C1 segment of cervical spinal cord (tissue), 14 donors: ENCODE measurements around the gene REEP1.
A peak's percentile ranks its signal among the peaks of the same experiment; 100 is the strongest.

ENCODE experiments used
- DNase-seq, 14 donors: peaks; one replicate each; lab custom pipeline; 2025; lab: John Stamatoyannopoulos, UW

The REEP1 gene, protein sequence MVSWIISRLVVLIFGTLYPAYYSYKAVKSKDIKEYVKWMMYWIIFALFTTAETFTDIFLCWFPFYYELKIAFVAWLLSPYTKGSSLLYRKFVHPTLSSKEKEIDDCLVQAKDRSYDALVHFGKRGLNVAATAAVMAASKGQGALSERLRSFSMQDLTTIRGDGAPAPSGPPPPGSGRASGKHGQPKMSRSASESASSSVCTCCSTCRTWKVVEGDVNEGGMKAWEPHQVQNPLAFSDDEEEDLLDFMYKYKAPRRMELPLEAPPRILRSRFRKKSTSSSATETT

DNA sequence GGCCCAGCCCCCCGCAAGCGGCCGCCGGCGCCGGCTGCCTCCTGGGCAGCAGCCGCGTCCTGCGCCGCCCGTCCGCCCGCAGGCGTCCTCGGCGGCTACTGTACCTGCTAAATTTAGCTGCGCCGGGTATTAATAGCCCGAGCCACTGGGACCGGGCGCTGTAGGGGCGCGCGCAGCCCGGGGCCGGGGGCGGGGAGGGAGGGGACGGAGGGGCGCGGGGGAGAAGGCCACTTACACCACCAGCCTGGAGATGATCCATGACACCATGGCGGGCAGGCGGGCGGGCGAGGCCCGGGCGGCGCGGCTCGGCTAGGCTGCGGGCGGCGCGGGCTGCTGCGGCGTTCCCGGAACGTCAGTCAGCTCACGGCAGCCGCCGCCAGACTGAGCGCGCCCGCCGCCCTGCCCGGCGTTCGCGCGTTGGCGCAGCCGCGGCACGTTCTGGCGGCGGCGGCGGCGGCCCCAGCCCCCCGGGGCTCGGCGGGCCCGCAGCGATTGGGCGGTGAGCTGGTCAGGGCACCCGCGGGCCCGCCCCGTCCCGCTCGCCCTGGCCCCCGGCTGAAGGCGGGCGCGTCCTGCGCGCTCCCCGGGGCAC lies at the start of gene REEP1:
REEP1 (minus strand) TSS at position 383 of the 592 bp plus-strand sequence; CDS start at position 267, 116 bp downstream.
- peak in 2 of 14 donors; percentile 14 to 67 for DNase-seq

DNA sequence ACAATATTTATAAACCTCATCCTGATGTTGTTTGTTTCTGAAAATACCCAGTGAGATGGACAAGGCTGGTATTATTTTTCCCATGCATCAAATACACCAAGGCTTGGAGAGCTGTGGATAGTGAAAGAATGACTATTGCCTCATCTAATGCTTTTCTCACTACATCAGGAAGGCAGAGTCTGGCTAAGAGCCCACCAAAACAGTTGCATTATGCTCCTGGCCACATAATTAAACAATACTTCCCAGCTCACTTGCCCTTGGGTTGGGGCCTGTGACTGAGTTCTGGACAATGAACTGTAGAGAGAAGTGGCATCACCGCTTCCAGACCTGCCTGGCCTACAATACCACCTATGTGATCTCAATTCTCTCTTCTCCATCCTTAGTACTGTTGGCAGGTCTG lies 46.4 kb upstream of the REEP1 start:
- DNase-seq = no peak

DNA sequence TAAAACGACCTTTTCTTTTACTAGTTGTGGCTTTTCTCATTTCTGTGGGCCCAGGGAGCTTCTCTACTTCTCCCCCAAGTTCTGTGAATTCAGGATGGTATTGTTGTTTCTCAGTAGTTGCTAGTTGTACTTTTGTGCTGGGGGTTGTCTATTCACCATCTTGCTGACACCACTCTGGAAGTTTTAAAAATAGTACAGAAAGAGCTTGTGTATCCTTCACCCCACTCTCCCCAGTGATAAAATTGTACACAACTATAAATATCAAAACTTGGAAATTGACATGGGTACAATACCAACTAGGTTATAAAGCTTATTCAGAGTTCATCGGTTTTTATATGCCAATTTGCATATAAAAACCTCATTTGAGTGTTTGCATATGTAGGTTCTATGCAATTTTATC lies 45.3 kb upstream of the REEP1 start:
- DNase-seq = no peak

DNA sequence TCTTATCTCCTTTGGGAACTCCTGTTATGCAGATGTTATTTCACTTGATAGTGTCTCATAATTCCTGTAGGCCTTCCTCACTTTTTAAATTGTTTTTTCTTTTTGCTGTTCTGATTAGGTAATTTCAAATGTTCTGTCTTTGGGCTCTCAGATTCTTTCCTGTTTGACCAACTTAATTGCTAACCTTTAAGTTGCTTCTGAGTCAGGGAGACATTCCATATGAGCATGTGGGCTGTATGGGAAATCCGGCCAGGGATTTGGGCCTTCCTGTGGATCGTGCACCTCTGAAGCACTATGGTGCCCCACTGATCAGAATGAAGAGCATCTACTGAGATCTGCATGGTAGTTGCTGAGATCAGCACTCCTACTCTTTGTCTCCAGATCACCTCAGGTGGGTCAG lies 44.7 kb upstream of the REEP1 start:
- no peak for DNase-seq

DNA sequence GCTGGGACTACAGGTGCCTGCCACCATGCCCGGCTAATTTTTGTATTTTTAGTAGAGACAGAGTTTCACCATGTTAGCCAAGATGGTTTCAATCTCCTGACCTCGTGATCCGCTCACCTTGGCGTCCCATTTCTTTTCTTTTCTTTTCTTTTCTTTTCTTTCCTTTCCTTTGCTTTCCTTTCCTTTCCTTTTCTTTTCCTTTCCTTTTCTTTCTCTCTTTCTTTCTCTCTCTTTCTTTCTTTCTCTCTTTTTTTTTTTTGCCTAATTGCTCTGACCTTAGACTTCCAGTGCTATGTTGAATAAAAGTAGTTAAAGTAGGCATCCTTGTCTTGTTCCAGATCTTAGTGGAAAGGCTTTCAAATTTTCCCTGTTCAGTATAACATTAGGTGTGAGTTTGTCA lies 41.0 kb upstream of the REEP1 start:
- DNase-seq = no peak

DNA sequence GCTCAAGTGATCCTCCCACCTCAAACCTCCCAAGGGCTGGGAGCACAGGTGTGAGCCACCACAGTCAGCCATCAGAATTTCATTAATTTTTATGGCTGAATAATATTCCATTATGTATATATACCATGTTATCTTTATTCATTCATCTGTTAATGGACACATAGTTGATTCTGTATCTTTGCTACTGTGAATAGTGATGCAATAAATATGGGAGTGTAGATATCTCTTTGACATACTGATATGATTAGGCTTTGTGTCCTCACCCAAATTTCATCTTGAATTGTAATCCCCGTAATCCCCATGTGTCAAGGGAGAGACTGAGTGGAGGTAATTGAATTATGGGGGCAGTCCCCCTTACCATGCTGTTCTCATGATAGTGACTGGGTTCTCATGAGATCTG lies 38.2 kb upstream of the REEP1 start:
- no peak for DNase-seq

DNA sequence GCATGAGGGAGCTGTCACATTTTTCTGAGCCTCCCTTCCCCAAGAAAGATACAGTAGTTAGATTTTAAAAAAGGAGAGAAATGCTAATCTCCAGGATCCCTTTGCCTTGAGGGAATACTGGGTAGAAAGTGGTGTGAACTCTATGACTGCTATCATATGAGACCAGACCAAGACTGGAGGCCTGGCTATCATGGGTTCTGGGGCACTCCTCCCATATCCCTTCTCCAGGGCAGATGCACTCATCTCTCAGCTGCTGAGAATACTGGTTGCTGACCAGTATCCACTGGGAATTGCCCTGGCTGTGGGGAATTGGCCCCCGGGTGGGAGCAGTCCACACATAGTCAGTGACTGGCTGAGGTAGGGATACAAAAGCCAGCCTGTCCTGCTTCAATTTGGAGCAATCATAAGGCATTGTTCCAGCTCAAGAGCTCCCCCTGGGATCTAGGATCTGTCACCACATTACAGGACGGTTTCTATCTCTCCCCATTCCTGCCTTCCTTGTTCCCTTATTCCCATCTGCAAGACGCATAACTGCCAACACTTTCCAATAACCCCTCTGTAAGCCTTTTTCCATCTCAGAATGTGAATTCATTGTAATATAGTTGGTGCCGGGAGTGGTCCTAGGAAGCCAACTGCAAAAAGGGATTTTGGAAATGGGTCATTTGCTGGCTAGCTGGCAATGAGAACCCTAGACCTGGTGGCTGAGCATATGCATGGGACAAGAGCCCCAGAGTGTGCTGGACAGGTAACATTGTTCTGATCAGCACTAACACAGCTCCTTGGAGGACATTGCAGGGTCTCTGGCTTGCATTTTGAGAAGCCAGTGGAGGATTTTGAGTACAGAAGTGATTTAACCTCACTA lies 35.4 kb upstream of the REEP1 start:
- DNase-seq = peak in 3 of 14 donors; percentile 15 to 25 (median 16)

DNA sequence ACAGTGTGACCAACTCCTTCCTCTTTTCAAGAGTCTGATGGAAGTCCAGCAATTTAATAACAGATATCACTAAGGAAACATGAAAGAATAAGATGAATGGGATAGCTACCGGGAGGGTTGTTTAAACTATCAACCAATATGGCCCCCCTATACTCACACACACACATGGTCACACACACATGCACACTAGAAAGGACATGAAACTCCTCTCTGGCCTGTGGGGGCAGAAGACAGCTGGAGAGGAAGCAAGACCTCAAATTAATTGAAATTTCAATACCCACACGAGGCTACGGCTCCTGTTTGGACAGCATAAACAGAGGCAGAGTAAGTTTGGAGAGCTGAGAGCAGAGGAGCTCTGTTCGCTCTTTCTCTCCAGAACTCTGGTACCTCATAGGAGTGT lies 34.7 kb upstream of the REEP1 start:
- DNase-seq = no peak

DNA sequence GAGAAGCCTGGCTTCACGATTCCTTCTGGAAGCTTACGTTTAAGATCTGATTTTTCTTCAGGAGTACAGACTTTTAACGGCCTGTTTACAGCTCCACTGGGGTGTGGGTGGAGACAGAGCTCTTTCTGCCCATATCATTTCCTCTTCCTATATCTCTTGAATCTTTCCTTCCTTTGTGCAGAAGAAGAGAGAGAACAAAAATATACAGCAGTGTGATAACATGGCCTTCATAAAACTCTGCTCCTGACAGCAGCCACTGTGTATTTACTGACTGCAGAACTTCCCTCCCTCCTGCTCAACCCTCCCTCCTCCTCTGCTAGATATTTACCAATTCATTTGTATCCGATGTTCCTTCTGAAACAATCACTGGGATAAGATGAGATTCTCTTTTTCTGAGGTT lies 34.1 kb upstream of the REEP1 start:
- DNase-seq = no peak

DNA sequence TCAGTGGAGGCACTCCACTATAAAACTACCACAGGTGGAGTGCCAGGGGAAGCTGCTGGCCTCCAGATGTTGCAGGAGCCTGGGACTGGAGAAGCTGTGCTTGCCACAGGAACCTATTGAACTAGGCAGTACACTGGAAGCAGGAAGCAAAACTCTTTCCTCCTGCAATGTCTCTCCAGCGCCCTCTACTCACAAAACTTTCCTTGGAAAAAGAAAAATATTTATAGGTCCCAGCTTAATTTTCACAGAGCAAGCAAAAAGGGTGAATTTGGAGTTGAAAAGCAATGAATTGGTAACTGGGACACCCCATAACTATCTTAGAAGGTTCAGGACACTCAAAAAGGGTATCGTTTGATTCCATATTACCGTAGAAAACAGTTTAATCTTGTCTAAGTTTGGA lies 33.2 kb upstream of the REEP1 start:
- no peak for DNase-seq

DNA sequence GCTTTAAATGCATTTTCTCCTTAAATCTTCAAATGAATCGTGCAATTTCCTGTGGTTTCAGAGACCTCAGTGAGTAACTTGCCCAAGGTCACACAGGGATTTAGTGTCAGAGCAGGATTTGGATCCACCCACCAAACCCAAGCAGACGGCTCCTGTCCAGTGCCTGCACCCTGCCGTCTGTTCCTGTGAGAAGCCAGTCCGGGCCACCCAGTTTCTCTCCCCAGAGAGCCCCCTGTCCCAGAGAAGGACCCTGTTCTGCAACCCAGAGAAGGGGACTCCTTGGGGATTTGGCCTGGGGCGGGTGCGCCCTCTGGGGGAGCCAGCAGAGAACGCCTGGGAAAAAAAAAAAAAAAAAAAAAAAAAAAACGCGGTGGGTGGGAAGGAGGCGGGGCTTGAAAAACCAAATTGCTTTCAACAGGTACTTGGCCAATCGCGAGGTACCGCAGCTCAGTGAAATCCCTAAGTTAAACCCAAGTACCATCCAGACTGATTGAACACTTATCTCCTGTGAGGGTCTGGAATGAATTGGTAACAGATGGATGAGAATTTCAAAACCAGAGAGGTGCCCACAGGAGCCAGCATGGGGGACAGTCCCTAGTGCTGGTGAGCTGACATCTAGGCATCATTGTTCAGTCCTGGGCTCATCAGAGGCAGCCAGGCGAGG lies 30.9 kb upstream of the REEP1 start:
- DNase-seq = peak in 5 of 14 donors; percentile 2 to 51 (median 32)

DNA sequence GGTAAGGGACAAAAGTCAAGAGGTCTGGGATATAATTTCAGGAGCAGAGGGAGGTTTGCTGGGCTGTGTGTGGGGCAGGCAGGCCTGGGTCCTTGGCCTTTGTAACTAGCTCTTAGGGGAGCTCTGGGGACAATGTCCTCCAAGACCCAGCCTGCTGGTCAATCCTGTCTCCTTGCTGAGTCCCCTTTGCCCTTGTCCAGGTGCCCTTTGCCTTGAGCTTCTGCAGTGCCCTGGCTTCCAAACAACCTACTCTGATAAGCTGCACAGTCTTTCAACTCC lies 30.0 kb upstream of the REEP1 start:
- DNase-seq = no peak

DNA sequence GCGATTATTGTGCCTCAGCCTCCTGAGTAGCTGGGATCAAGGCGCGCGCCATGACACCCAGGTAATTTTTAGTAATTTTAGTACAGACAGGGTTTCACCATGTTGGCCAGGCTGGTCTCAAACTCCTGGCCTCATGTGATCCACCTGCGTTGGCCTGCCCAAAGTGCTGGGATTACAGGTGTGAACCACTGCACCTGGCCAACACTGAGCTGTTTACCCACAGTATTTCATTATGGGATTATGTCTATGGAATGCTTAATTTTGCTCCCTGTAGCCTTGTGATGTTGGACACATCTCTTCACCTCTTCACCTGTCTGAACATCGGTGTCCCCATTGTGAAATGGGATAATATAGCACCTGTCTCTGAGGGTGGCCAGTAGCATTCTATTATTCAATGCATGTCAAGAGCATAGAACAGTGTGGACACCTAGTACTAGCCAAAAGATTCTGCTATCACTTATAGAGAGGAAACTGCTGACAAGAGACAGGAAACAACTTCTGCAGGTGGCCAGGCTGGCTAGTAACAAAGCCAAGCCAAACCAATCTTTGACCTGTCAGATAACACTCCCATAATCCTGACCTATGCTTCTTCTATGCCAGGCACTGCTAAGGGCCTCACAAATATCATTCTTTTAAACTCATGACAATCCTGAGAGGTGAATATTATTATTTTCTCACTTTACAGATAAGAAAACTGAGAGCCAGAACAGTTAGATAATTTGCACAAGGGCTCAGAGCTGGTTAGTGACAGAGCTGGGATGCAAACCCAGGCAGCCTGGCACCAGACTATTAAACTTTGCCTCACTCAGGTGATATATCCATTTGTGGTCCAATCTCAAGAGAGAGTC lies 29.4 kb upstream of the REEP1 start:
- no peak for DNase-seq

DNA sequence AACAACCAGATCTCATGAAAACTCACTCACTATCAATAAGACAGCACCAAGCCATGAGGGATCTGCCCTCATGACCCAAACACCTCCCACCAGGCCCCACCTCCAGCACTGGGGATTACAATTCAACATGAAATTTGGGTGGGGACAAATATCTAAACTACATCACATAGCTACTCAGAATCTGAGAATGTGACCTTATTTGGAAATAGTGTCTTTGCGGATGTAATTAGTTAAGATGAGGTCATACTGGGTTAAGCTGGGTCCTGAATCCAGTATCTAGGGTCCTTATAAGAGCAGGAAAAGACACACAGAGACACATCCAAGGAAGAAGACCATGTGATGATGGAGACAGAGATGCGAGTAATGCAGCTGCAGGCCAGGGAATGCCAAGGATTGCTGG lies 27.5 kb upstream of the REEP1 start:
- DNase-seq = no peak

DNA sequence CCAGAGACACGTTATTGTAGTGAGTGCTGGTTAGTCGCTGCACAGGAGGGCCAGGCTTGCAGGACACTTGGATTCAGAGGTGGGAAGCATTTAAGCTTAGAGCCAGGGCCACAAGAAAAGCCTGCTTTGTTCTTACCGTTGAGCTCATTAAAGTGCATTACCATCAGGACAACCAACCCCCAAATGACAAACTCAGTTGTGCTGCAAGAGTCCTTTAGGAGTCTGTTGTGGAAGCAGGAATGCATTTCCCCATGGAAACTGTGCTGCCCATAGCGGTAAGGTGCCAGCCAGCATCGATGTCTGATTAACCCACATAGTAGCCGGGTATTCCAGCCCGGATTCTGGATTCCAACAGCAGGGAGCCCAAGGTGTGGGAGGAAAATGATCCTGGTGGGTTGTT lies 23.4 kb upstream of the REEP1 start:
- no peak for DNase-seq

DNA sequence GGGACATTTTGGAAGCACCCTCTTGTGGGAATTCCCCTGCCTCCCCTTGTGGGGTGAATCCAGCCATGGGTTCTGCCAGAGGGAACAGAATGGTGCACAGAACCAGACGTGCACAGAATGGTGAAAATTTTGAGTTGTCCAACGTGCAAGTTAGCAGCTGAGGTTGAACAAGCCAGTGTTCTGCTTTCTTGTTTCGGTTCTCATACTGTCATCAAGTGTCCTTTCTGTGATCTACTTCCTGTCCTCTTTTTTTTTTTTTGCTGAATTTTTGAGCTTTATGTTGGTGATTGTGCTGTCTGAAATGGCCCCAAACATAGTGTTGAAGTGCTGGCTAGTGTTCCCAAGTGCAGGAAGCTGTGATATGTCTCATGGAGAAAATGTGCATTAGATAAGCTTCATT lies 21.5 kb upstream of the REEP1 start:
- no peak for DNase-seq

DNA sequence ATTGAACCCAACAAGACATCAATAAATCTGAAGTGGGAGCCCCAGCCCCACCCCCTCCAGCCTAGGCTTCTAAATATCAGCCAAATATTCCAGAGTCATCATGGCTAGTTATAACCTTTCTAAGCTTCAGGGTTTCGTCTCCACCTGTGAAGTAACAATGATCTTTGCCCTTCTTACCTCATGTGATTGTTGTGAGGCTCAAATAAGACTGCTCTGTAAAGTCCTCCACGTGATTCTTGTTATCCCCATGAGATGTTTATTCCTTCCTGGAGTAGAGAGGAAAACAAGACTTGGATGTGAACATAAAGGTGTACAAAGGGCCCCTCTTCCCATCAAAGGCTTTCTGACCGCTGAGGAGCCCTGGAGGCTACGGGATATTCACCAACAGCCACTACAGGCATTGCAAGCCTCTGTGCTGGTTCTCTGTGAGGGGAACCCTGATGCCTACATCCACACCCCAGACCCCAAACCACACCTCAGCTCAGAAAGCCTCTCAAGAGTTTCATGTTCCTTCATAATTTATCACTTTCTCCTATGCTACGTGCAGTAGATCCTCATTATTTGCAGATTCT lies 20.1 kb upstream of the REEP1 start:
- DNase-seq = no peak

DNA sequence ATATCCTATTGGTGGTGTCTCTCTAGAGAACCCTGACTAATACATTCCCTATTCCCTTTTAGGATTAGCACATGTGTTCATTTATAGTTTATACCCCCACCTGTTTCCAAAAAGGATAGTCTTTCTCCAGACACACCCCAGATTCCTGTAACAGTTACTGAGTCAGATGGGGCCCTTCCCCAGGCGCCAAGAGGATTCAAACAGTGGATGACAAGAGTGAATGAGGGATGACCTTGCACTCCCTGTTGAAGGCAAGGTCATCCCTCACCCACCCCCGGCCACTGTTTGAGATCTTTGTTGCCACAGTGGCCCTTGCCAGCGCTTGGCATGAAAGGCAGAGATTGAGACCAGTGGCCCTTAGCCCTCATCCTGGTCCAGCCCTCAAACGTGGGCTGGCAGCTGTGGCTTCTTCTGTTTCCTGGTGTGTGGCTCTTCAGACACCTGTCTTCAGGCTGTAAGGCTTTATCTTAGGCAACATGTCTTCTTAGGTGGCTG lies 15.3 kb upstream of the REEP1 start:
- DNase-seq = no peak

DNA sequence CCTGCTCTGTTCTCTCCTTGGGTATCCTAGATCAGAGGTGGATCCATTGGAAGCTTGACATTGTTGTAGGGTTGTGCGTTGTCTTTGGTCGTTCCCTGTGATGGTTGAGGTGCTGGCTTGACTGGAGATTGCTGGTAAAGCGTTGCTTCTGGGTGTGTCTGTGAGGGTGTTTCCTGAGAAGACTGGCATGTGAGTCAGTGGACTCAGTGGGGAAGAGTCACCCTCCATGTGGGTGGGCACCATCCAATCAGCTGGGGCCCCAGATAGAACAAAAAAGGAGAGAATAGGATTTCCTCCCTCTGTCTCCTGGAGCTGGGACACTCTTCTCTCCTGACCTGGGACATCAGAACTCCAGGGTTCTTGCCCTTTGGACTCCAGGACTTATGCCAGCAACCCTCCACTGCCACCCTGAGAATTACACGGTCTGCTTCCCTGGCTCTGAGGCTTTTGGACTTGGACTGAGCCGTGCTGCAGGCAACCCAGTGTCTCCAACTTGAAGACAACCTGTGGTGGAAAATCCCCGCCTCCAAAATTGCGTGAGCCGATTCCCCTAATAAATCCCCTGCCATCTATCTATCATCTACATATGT lies 14.8 kb upstream of the REEP1 start:
- no peak for DNase-seq

DNA sequence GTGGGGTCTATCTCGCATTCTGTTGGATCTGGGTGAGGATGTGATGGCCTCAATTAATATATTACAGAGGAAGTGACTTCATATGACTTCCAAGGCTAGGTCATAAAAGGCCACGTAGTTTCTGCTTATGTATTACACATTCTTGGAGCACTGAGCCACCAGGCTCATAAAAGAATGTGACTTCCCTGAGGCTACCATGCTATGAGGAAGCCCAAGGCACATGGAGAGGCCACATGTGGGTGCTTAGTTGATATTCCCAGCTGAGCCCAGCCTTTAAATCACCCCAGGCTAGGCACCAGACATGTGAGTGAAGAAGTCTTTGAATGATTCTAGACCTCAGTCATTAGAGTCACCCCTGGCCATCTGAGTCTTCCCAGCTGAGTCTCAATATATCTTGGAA lies 13.3 kb upstream of the REEP1 start:
- no peak for DNase-seq

DNA sequence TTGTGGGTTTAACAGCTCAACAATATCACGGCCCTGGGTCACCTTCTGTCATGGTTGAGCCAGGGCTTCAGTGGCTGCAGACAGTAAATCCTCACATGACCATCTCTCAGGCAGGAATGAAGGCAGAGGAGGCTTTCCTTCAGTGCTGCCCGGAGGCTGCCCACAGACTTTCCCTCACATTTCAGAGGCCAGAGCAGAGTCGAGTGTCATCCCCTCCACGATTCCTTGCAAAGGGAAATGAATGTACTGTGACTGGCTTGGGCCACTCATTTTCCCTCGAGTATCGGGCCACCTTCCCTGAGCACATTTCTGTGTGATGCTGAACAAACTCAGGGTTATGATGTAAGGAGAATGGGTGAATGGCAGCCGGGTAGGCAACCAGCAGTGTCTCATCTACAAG lies 10.0 kb upstream of the REEP1 start:
- DNase-seq = no peak
